GM12878 (cell line): ENCODE data around the gene ASS1. TPM values are rescaled to one million over a fixed set of nuclear protein-coding genes. Genes with fewer than 3 reads are reported as not detected.

Source experiments
- ATAC-seq: fragments of 200-7000 bp; cut with Tn5 transposase; 3 replicates; pipeline ENCODE4 v1.9.1; 2020; ENCODE audit warnings: mild to moderate bottlenecking, moderate library complexity
- BruUV-seq: library from RNA; stranded (reverse); fragments of 400-500 nt; replicated peaks from 2 replicates; lab custom pipeline; 2021; lab: Mats Ljungman, UMichigan
- CTCF ChIA-PET: fragments of 300-600 bp; sonication (Branson Sonifier 250); formaldehyde crosslinking; extraction: SDS; loops from one replicate; lab custom pipeline; 2021; ENCODE audit warnings: inconsistent platforms; lab: Yijun Ruan, JAX
- POLR2A ChIA-PET: fragments of 350-600 bp; formaldehyde crosslinking; extraction: SDS; loops from one replicate; lab custom pipeline; 2021; ENCODE audit warnings: inconsistent platforms; lab: Charles Lee
- RAD21 ChIA-PET: fragments of 300-600 bp; sonication (Branson Sonifier 250); formaldehyde crosslinking; loops from one replicate; lab custom pipeline; 2023; ENCODE audit warnings: antibody characterized with exemption; ENCODE audit not compliant: unreplicated experiment; lab: Charles Lee
- SMC1A ChIA-PET: fragments of 300-600 bp; sonication (Branson Sonifier 250); formaldehyde crosslinking; loops from one replicate; lab custom pipeline; 2023; ENCODE audit not compliant: unreplicated experiment, uncharacterized antibody; lab: Charles Lee
- DNase-seq: peaks from one replicate; pipeline ENCODE4 v3.0.0-alpha.2; 2011; ENCODE audit warnings: low read depth, low spot score
- FAIRE-seq: peaks from 3 replicates; lab custom pipeline; 2011; peaks lifted over from hg19 to GRCh38; lab: Jason Lieb, UNC
- H2AFZ ChIP-seq: 2 replicates; pipeline ENCODE4 v1.6.0; 2011; ENCODE audit warnings: low read depth, low read length, control low read depth; ENCODE audit not compliant: control insufficient read depth
- H3K27ac ChIP-seq: 2 replicates; pipeline ENCODE4 v1.5.1; 2011; ENCODE audit warnings: control low read depth; ENCODE audit not compliant: control insufficient read depth, insufficient read depth
- H3K27me3 ChIP-seq, 2 experiments: replicated peaks in 1 of 2; 2 replicates each; pipeline versions ENCODE4 v1.6.0 to v1.6.1; 2011; ENCODE audit warnings: low read length in 1 of 2; ENCODE audit not compliant: control insufficient read depth in 2 of 2, insufficient read depth in 2 of 2
- H3K36me3 ChIP-seq, 2 experiments: 2 replicates each; pipeline ENCODE4 v1.5.1; 2011; ENCODE audit warnings: low read length in 1 of 2; ENCODE audit not compliant: control insufficient read depth in 2 of 2, insufficient read depth in 2 of 2
- H3K4me1 ChIP-seq: 2 replicates; pipeline ENCODE4 v1.6.1; 2011; ENCODE audit warnings: mild to moderate bottlenecking, low read length, moderate library complexity, mixed read lengths; ENCODE audit not compliant: control insufficient read depth, insufficient read depth
- H3K4me2 ChIP-seq: 2 replicates; pipeline ENCODE4 v1.6.0; 2011; ENCODE audit warnings: control low read depth; ENCODE audit not compliant: control insufficient read depth, insufficient read depth
- H3K4me3 ChIP-seq: fragments of 200-600 bp; sonication (generic); 2 replicates; pipeline ENCODE4 v1.5.1; 2016
- H3K79me2 ChIP-seq: 2 replicates; pipeline ENCODE4 v1.6.0; 2011; ENCODE audit warnings: low read length; ENCODE audit not compliant: control insufficient read depth, insufficient read depth
- H3K9ac ChIP-seq: 2 replicates; pipeline ENCODE4 v1.8.0; 2011; ENCODE audit warnings: low read length, control low read depth, mixed read lengths; ENCODE audit not compliant: control insufficient read depth, insufficient read depth
- H3K9me3 ChIP-seq: replicated peaks from 3 replicates; pipeline ENCODE4 v1.5.1; 2011; ENCODE audit warnings: mild to moderate bottlenecking, low read length; ENCODE audit not compliant: control insufficient read depth, insufficient read depth
- H4K20me1 ChIP-seq: 2 replicates; pipeline ENCODE4 v1.6.0; 2011; ENCODE audit not compliant: control insufficient read depth, insufficient read depth
- ASH2L ChIP-seq: fragments of 300-600, 200-600 bp; sonication (generic); IDR thresholded peaks from 2 replicates; pipeline ENCODE4 v1.6.1; 2017; ENCODE audit warnings: low read depth, mild to moderate bottlenecking, borderline replicate concordance
- HDAC2 ChIP-seq: fragments of 200-600 bp; sonication (generic); IDR thresholded peaks from 2 replicates; pipeline ENCODE4 v1.6.1; 2017
- KAT2A ChIP-seq: conservative IDR thresholded peaks from 2 replicates; pipeline ENCODE4 v1.6.1; 2011; ENCODE audit warnings: low read depth, low read length; ENCODE audit not compliant: control insufficient read depth
- NFYB ChIP-seq: IDR thresholded peaks from 2 replicates; pipeline ENCODE4 v1.6.1; 2011; ENCODE audit warnings: low read depth, mild to moderate bottlenecking, low read length, improper control_type of control experiment, moderate library complexity; ENCODE audit not compliant: insufficient read depth
- RAD51 ChIP-seq: fragments of 450-650 bp; IDR thresholded peaks from 2 replicates; pipeline ENCODE4 v1.6.1; 2016; ENCODE audit warnings: moderate library complexity, mild to moderate bottlenecking, inconsistent platforms
- RCOR1 ChIP-seq: conservative IDR thresholded peaks from 2 replicates; pipeline ENCODE4 v1.6.1; 2012; ENCODE audit warnings: low read depth, low read length, improper control_type of control experiment
- RELA ChIP-seq: fragments of 450-650 bp; IDR thresholded peaks from 2 replicates; pipeline ENCODE4 v1.8.0; 2014; ENCODE audit warnings: borderline replicate concordance; ENCODE audit not compliant: partially characterized antibody
- SMC3 ChIP-seq: IDR thresholded peaks from 2 replicates; pipeline ENCODE4 v1.6.1; 2011; ENCODE audit warnings: low read length, improper control_type of control experiment, borderline replicate concordance
- SPI1 ChIP-seq: IDR thresholded peaks from 2 replicates; pipeline ENCODE4 v1.6.1; 2011; ENCODE audit warnings: low read depth, mild to moderate bottlenecking, low read length, moderate library complexity, borderline replicate concordance; ENCODE audit not compliant: insufficient read depth
- STAT3 ChIP-seq: IDR thresholded peaks from 2 replicates; pipeline ENCODE4 v1.6.1; 2011; ENCODE audit warnings: low read depth, low read length, improper control_type of control experiment
- ZNF274 ChIP-seq: IDR thresholded peaks from one replicate; pipeline ENCODE4 v1.8.0; 2011; ENCODE audit not compliant: insufficient read length, insufficient read depth
- WGBS: methylation state at CpG from one replicate; pipeline ENCODE4 v1.1.6; 2016; ENCODE audit warnings: low lambda C conversion rate; ENCODE audit not compliant: insufficient replicate concordance, insufficient coverage; ENCODE audit errors: missing lambda C conversion rate; 5-methylcytosine and 5-hydroxymethylcytosine counted together
- in situ Hi-C: fragments of 300-500 bp; cut with MboI; formaldehyde crosslinking; loops from 9 replicates; pipeline ENCODE4 v1.14.3; 2018; ENCODE audit warnings: mixed read lengths
- intact Hi-C: fragments of 100-400 bp; cut with micrococcal nuclease; formaldehyde crosslinking; loops from one replicate; pipeline ENCODE4 v1.14.2; 2022; ENCODE audit not compliant: unreplicated experiment
- polyA plus RNA-seq, 11 experiments: library from polyadenylated mRNA; depleted of rRNA in 4 of 11; unstranded in 6 of 11; stranded (reverse) in 5 of 11; fragments of >200 nt; fragmentation: Nextera tagmentation in 4 of 11; fragmentation: Illumina TruSeq in 1 of 11; extraction: Ambion mirVana in 4 of 11; extraction: Trizol in 1 of 11; gene quantifications; 1 replicate in 1 of 11; 2 replicates in 10 of 11; pipeline versions ENCODE4 v1.2.1 to v1.2.3, GENCODE V29; 2011 to 2016; ENCODE audit warnings: inconsistent platforms in 2 of 11, missing spikeins in 2 of 11, low read depth in 1 of 11
- total RNA-seq, 4 experiments: library from RNA; depleted of rRNA in 3 of 4; stranded (reverse); fragments of >200 nt in 3 of 4; fragmentation: Illumina TruSeq in 1 of 4; extraction: Trizol in 1 of 4; gene quantifications; 2 replicates each; pipeline versions ENCODE4 v1.2.1 to v1.2.3, GENCODE V29; 2013 to 2021

The ASS1 gene
- total and polyA plus RNA-seq, 10 of the 15 experiments (the other 5 are each of a cell fraction or from before 2014, with no cell fraction given) = 0.10 to 6.1 (median 0.28) TPM; not detected in 3

DNA sequence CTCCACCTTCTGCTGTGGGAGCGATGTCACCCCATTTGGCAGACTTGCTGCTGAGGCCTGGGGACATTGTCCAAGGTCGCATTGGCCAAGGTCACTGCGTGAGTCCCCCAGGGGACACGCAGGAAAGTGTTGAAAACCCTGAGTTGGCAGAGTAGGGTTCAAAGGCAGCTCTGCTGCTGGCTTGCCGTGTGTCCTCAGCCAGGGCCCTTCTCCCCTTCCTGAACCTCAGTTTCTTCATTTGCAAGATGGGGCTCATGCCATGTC lies 14.0 kb downstream of the ASS1 start:
- CTCF ChIA-PET = interaction anchor here (9.4 kb wide), 1 partner anchor 223 kb away, joined by 111 read pairs; no protein-coding TSS in a partner anchor
- ATAC-seq (no peak), FAIRE-seq (no peak), DNase-seq (no peak)
- Histone ChIP-seq H3K36me3 (no peaks in the 10 kb centered on the region), H3K79me2 (no peaks in the 10 kb centered on the region), H2AFZ (no peak overlapping the region), H3K27ac (no peak overlapping the region), H3K9ac (no peak overlapping the region), H4K20me1 (no peaks in the 10 kb centered on the region), H3K4me2 (no peak overlapping the region), H3K4me3 (no peak overlapping the region), H3K27me3 (peaks cover 0 to 2% of the 10 kb centered on the region in 2 experiments; a peak in 1 of 4 replicates), H3K4me1 (no peaks in the 10 kb centered on the region), H3K9me3 (no peaks in the 10 kb centered on the region)
- POLR2A ChIA-PET = no interaction called here
- 35% methylated on average over 5 of the region's 5 CpGs for WGBS
- no TSS peak for BruUV-seq
- intact Hi-C loops = no loop called here
- in situ Hi-C loops = loop anchor here (10.0 kb wide), 2 partner anchors 226 to 406 kb away; no protein-coding TSS in a partner anchor
- TF ChIP-seq RELA (no peak), SMC3 (no peak), RCOR1 (no peak), NFYB (no peak), RAD51 (no peak), STAT3 (no peak), HDAC2 (no peak), SPI1 (no peak), ZNF274 (no peak), KAT2A (no peak), ASH2L (no peak)
- SMC1A ChIA-PET = interaction anchor here (1.1 kb wide), 1 partner anchor 403 kb away, joined by 3 read pairs; no protein-coding TSS in a partner anchor
- RAD21 ChIA-PET = no interaction called here
